IPS DF 6.9 (cell line): ENCODE measurements around the gene TMEM86B.

ENCODE experiments used
- DNase-seq: peaks from one replicate; pipeline ENCODE4 v3.0.0-alpha.2; 2013; ENCODE audit warnings: low read depth, low spot score
- H3K27ac ChIP-seq: one replicate; pipeline ENCODE4 v1.5.1; 2013; ENCODE audit warnings: low read length, control low read depth
- H3K27me3 ChIP-seq: 2 replicates; pipeline ENCODE4 v1.6.1; 2013; ENCODE audit warnings: mild to moderate bottlenecking, low read length; ENCODE audit not compliant: control insufficient read depth, insufficient read depth
- H3K36me3 ChIP-seq: 2 replicates; pipeline ENCODE4 v1.6.1; 2013; ENCODE audit warnings: low read length; ENCODE audit not compliant: control insufficient read depth, insufficient read depth
- H3K4me1 ChIP-seq: 2 replicates; pipeline ENCODE4 v1.6.1; 2013; ENCODE audit warnings: low read length; ENCODE audit not compliant: control insufficient read depth, insufficient read depth
- H3K4me3 ChIP-seq: 2 replicates; pipeline ENCODE4 v1.5.1; 2013; ENCODE audit warnings: mild to moderate bottlenecking, low read length
- H3K9me3 ChIP-seq: 2 replicates; pipeline ENCODE4 v1.6.1; 2013; ENCODE audit warnings: low read length, inconsistent platforms; ENCODE audit not compliant: control insufficient read depth, insufficient read depth
- WGBS: extraction: QIAGEN DNeasy Blood & Tissue Kit; methylation state at CpG from one replicate; pipeline ENCODE4 v1.1.7; 2013; ENCODE audit warnings: mixed read lengths, missing lambda C conversion rate; ENCODE audit not compliant: insufficient read length, insufficient coverage; 5-methylcytosine and 5-hydroxymethylcytosine counted together

The TMEM86B gene

DNA sequence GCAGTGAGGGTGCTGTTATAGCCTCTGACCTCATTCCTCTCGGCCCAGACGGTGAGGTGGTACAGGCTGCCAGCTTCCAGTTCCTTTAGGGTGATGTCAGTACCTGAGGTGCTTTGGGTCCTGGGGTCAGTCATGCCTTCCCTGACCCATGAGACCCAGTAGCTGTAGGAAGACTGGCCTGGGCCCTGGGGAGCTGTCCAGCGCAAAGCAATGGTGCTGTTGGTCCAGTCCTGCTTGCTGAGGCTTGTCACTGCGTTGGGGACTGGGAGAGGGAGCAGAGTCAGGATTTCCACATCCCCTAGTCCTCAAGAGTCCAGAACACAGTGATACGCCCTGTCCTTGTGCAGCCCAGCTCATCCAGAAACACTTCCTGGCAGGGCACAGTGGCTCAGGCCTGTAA lies 29.9 kb downstream of the TMEM86B start:
- no CpG with 5 or more reads among the region's 5 CpGs for WGBS
- no peaks in the 10 kb centered on the region for H3K36me3 ChIP-seq
- no peak overlapping the region for H3K27ac ChIP-seq
- H3K4me1 ChIP-seq, result no peaks in the 10 kb centered on the region
- DNase-seq, result no peak
- no peak overlapping the region for H3K4me3 ChIP-seq
- H3K9me3 ChIP-seq, result no peaks in the 10 kb centered on the region
- H3K27me3 ChIP-seq, result no peaks in the 10 kb centered on the region

DNA sequence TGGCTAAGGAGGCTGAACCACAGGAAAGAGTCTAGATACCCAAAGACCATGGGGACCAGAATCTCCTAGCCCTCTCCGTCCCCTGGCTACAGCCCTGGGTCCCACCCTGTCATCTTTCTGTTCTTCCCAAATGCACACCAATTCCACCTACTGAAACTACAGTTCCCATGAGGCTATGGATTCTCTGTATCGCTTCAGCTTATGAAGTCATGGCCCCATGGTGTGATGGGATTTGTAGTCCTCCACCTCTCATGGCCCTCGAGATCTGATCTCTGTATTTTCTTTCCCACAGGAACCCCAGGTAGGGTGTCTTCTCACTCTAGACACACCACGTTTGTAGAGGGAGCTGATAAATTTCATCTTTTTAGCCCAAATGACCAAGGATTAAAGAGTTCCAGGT lies 31.0 kb downstream of the TMEM86B start:
- Histone ChIP-seq H3K27me3 (no peaks in the 10 kb centered on the region), H3K4me3 (no peak overlapping the region), H3K9me3 (no peaks in the 10 kb centered on the region), H3K4me1 (no peaks in the 10 kb centered on the region), H3K36me3 (no peaks in the 10 kb centered on the region), H3K27ac (no peak overlapping the region)
- WGBS, result no CpG with 5 or more reads among the region's 4 CpGs
- no peak for DNase-seq

DNA sequence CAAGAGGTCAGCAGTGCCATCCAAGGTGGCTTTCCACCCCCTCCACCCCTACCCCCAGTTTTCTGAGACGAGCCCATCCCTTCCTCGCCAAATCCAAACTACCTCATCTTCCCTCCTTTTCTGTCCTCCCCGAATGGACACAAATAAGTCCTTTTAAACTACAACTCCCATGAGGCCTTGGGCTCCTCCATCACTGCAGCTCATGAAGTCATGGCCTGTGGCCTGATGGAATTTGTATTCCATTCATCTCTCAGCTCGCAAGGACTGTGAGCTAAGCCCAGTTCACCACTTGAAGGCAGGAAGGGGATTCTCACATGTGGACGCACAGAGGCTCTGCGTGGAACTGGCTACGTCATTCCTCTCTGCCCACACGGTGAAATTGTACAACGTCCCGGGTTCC lies 31.8 kb downstream of the TMEM86B start:
- no peaks in the 10 kb centered on the region for H3K9me3 ChIP-seq
- DNase-seq, result no peak
- no peaks in the 10 kb centered on the region for H3K4me1 ChIP-seq
- H3K4me3 ChIP-seq, result no peak overlapping the region
- H3K27ac ChIP-seq, result no peak overlapping the region
- 100% methylated on average over 1 of the region's 10 CpGs for WGBS
- no peaks in the 10 kb centered on the region for H3K27me3 ChIP-seq
- no peaks in the 10 kb centered on the region for H3K36me3 ChIP-seq

DNA sequence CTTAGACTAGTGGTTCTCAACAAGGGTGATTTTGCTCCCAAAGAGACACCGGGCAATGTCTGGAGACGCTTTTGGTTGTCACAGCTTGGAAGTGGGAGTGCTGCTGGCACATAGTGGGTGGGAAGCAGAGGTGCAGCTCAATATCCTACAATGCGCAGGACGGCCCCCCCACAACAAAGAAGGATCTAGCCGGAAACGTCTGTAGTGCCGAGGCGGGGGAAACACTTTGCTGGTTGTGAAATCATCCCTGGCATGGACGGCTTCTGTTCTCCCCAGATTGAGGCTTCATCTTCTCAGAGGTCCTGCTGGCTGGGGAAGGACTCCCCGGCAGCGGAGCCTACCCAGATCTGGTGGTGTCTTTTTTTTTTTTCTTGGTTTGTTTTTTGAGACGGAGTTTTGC lies 35.1 kb downstream of the TMEM86B start:
- WGBS, result no CpG with 5 or more reads among the region's 12 CpGs
- DNase-seq, result no peak
- Histone ChIP-seq H3K27me3 (no peaks in the 10 kb centered on the region), H3K27ac (no peak overlapping the region), H3K9me3 (no peaks in the 10 kb centered on the region), H3K36me3 (no peaks in the 10 kb centered on the region), H3K4me3 (no peak overlapping the region), H3K4me1 (no peaks in the 10 kb centered on the region)

GRCh38 chr19:55189403-55189835 lies 39.1 kb downstream of the TMEM86B start:
- Histone ChIP-seq H3K9me3 (no peaks in the 10 kb centered on the region), H3K4me3 (no peak overlapping the region), H3K4me1 (no peaks in the 10 kb centered on the region), H3K36me3 (no peaks in the 10 kb centered on the region), H3K27me3 (no peaks in the 10 kb centered on the region), H3K27ac (no peak overlapping the region)
- DNase-seq, result no peak
- whole genome bisulfite sequencing, result no CpG with 5 or more reads among the region's 15 CpGs

DNA sequence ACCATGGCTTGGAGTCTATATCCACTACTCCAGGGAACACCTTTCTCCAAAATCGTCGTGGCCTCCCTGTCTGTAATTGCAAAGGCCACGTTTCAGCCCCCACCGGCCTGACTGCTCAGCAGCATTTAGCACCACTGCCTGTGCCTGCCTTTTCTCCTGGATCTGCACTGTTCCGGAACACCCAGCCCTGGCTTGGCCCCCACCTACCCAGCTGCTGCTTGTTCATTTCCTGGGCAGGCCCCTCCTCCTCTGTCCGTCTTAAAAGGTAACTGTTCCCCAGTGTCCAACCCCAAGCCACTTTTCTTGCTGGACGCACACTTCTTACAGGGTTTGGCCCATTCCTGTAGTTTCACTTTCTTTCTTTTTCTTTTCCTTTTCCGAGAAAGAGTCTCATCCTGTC lies 39.9 kb downstream of the TMEM86B start:
- Histone ChIP-seq H3K36me3 (no peaks in the 10 kb centered on the region), H3K4me3 (no peak overlapping the region), H3K9me3 (no peaks in the 10 kb centered on the region), H3K27me3 (no peaks in the 10 kb centered on the region), H3K27ac (no peak overlapping the region), H3K4me1 (no peaks in the 10 kb centered on the region)
- no peak for DNase-seq
- WGBS, result no CpG with 5 or more reads among the region's 8 CpGs

DNA sequence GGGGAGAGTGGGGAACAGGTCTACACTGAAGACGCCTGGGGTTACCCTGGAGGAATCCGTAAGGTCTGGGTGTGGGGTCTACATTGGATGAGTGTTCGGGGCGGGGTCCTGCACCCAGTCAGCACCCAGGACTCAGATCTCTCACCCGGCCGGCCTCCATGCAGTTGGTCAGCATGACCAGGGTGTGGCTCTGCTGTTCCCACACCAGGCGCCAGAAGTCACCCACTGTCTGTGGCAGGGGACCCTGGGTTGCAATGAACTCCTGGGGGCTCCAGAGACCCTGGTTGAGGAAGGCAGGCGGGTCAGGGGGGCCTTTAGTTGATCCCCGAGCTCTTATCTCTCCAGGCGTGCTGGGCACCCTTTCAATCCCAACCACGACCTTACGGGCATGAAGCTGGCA lies 42.5 kb downstream of the TMEM86B start:
- Histone ChIP-seq H3K36me3 (no peaks in the 10 kb centered on the region), H3K27ac (no peak overlapping the region), H3K9me3 (no peaks in the 10 kb centered on the region), H3K4me1 (no peaks in the 10 kb centered on the region), H3K4me3 (no peak overlapping the region), H3K27me3 (no peaks in the 10 kb centered on the region; the same call in 1 of the 2 replicates)
- WGBS, result no CpG with 5 or more reads among the region's 12 CpGs
- DNase-seq, result no peak

DNA sequence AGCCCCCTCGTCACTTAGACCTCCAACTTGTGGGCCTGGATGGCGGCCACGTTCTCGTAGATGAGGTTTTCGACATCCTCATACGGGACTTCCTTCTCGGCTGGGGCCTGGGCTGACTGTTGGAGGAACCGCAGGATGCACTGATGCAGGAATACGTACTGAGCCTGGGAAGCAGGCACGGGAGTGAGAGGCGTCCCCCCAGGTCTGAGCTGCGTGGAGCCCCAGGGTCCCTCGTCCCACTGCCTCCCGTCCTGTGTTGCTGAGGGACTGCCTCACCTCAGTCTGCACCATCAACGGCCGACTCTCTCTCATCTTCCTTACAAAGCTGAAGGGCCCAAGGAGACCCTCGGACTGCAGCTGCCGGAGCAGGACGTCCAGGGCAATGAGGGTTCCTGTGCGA lies 46.8 kb downstream of the TMEM86B start:
- Histone ChIP-seq H3K27ac (no peak overlapping the region), H3K36me3 (no peaks in the 10 kb centered on the region), H3K27me3 (peaks cover 4% of the 10 kb centered on the region; the same call in 1 of the 2 replicates), H3K4me3 (no peak overlapping the region), H3K9me3 (no peaks in the 10 kb centered on the region), H3K4me1 (no peaks in the 10 kb centered on the region)
- no peak for DNase-seq
- WGBS, result no CpG with 5 or more reads among the region's 20 CpGs

- Histone ChIP-seq H3K36me3 (no peaks in the 10 kb centered on the region), H3K9me3 (no peaks in the 10 kb centered on the region), H3K4me3 (peak within 1 kb of the TSS; percentile 46; the same call in 1 of the 2 replicates), H3K27me3 (peaks cover 4% of the 10 kb centered on the region; the same call in 1 of the 2 replicates), H3K27ac (no peak within 1 kb of the TSS), H3K4me1 (no peaks in the 10 kb centered on the region)
- no CpG with 5 or more reads among the region's 68 CpGs for WGBS
- DNase-seq, result no peak
These were observed 48.7 kb downstream of the TMEM86B start, which contains the start of gene SYT5 for GRCh38 chr19:55179606-55180484. Gene SYT5, minus strand, starts transcription at chr19:55180289. Its CDS starts 1,248 bp downstream, at chr19:55179041.

GRCh38 chr19:55178781-55179599 lies 49.6 kb downstream of the TMEM86B start:
- Histone ChIP-seq H3K4me1 (0 out of 2 replicates have a peak, but pooled peaks cover 2% of the 10 kb centered on the region), H3K36me3 (no peaks in the 10 kb centered on the region), H3K9me3 (no peaks in the 10 kb centered on the region), H3K27ac (no peak overlapping the region), H3K4me3 (peak overlapping the region; percentile 46; the same call in 1 of the 2 replicates), H3K27me3 (peaks cover 4% of the 10 kb centered on the region; the same call in 1 of the 2 replicates)
- no peak for DNase-seq
- WGBS, result no CpG with 5 or more reads among the region's 61 CpGs
